Stromal cell of bone marrow (primary cell): ENCODE data around the gene RAD18.

Experiments used
- DNase-seq: peaks from one replicate; pipeline ENCODE4 v3.0.0-alpha.2; 2012; ENCODE audit warnings: low read depth

Gene RAD18

GRCh38 chr3:8864402-8865350 lies 98.6 kb downstream of the RAD18 start:
- no peak for DNase-seq

- no peak for DNase-seq
Observed at GRCh38 chr3:8863891-8864290, 99.4 kb downstream of the RAD18 start.

DNA sequence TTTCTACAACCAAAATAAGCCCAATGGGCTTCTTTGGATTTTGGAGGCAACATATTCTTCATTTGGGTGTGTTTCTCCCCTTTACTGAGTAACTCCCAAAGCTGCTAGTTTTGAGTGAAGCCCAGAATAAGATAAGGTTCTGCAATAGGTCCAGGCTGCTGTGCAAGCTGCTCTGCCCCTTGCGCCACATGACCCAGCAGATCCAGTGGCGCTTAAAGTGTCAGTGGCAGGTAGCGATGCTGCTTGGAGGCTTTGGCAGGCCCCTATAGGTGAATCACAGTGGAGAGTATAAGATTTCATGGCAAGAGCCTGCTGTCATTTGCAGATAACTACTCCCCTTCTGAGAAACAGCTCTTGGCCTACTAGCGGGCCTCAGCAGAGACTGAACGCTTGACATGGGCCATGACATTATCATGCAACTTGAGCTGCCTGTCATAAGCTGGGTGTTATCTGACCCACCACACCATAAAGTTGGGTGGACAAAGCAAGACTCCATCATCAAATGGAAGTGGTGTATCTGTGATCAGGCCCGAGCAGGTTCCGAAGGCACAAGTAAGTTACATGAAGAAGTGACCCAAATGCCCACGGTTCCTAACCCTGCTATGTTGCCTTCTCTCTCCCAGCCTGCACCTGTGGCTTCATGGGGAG lies 105.4 kb downstream of the RAD18 start:
- no peak for DNase-seq

DNA sequence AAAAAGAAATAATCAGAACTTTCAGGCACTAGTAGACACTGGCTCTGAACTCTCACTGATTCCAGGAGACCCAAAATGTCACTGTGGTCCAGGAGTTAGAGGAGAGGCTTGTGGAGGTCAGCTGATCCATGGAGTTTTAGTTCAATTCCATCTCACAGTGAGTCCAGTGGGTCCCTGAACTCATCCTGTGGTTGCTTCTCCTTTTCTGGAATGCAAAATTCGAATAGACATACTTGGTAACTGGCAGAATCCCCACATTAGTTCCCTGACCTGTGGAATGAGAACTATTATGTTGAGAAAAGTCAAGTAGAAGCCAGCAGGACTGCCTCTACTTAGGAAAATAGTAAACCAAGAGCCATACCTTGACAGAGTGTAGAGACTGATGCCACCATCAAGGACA lies 106.6 kb downstream of the RAD18 start:
- DNase-seq = no peak

GRCh38 chr3:8856071-8856470 lies 107.2 kb downstream of the RAD18 start:
- DNase-seq = no peak

DNA sequence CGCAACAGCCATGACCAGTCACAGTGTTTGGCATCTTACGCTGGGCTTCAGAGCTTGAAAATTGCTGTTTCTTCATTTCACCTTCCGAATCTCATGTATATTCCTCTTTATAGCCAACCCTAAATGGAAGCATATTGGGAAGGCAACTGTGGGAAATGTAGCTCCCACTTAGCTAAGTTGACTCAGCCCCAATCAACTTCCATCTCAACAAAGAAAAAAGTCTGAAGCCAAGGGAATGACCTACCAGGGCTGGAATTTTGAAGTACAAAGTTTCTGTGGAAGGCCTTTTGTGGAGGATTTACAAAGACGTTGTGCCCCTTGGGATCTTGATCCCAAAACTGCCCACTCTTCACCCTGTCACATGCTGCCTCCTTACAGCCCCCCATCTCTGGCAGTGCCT lies 108.6 kb downstream of the RAD18 start:
- no peak for DNase-seq

- DNase-seq = no peak
Observed at GRCh38 chr3:8853081-8853480, 110.2 kb downstream of the RAD18 start.

DNA sequence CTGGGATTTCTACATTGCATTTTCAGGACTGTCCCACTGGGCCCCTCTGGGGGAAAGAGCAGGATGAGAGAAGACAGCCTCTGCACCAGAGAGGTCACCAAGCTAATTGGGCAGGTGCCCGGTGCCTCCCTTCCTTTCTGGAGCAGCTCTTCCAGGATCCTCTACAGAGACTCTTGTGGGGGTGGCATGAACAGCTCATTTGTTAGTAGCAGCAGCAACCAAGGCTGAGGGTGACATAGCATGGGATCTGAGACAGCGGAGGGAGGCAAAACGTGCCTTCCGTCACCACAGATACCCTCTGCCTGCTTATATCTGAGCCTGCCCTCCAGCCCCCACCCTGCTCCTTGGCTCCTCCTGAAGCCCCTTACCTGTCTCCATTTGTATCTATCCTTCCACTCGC lies 110.8 kb downstream of the RAD18 start:
- DNase-seq = no peak

DNA sequence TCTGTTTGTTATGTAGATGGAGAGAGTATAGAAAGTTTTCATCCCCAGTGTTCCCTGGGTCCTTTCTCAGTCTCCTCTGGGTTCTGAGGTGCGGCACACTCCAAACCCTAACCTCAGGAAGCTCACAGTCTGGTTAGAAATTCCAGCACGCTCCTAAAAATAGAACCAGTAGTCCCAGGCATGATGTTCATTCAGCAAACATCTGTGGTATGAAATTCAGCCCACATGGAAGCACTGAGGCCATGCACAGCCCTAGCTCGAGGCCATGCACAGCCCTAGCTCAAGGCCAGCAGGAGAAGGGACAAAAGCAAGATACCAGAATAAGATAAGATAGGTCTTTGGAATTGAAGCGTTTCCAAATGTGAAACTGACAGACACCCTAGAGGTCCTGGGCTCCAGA lies 111.6 kb downstream of the RAD18 start:
- peak; percentile 58 for DNase-seq

DNA sequence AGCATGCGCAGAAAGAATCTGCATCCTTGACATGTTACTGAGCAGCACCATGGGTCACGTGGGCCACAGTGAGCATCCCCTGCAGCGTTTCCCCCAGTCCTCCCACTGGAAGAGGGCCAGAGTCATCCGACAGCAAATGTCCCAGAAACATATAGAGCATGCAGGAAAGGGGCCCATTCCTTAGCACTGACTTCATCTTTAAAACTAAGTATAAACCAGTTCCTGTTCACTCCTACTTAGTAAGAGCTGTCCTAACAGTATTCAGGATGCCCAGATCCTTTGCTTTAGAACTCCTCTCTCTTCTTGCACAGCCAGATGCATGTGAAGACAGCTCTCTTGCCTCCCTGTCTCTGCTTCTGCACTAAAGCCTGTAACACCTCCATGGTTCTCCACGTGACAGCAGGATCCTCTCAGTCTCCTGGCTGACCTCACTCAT lies 114.6 kb downstream of the RAD18 start:
- no peak for DNase-seq

DNA sequence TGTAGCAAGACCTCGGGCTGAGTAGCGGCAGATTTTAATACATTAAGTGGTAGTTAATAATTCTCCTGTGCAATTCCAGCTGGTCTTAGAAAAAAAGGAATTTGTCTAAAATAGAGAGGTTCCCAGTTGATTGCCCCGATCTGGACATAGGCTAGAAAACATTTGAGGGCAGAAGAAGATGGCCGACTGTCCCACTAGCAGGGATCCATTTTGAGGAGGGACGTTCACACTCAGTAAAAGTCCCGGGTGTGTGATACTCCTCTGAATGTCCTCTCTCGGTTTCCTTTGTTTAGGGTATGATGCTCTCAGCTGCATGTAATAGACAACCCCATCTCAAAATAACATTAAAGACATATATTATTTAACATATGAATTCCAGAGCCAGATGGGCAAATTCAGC lies 116.0 kb downstream of the RAD18 start:
- DNase-seq = no peak

DNA sequence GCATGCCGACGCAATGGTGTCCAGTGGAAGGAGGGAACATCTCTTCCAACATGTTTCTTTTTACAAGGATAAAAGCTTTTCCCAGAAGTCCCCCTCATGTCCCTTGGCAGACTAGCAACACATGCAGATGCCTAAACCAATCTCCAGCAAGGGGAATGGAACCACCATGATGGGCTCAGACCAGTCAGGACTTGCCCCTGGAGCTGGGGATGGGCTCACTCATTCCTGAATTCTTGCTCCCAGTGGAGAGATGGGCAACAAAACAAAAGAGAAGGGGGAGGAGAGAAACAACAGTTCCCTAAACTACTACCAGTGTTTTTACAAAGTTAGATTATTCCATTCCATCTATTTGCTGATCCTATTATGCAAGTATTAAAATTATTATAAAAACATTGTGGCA lies 117.1 kb downstream of the RAD18 start:
- no peak for DNase-seq

- no peak for DNase-seq
Observed at GRCh38 chr3:8845641-8846040, 117.6 kb downstream of the RAD18 start.

DNA sequence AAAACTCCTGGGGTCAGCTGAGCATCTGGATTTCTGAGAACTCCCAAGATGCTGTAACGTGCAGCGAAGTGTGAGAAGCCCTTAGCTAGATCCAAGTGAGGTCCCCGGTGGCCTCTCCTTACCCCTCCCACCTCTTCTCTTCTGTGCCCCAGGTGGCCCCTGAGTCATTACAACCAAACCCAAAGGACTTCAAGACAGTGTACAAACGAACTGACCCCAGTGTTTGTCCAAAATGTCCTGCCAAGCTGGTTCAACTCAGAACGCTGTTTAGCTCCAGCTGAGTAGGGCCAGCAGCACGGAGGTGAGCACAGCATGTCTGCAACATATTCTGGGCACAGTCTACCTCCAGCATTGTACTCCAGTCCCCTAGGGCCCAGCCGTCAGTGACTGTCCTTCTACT lies 119.9 kb downstream of the RAD18 start:
- no peak for DNase-seq

DNA sequence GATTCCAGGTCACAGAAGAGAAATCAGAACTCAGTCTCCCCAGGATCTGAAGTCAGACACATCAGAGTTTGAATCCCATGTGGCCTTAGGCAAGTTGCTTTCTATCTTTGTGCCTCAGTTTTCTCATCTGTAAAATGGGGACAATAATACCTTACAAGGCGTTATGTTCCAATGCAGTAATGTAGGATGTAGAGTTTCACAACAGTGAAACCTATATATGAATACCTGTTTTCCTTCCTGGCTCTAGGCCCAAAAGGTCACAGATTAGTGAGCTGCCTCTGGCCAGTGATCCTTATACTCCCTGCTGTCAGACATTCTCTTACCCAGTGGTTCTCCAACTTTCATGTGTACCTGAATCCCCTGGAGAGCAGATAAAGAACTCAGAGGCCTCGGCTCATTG lies 121.0 kb downstream of the RAD18 start:
- no peak for DNase-seq

DNA sequence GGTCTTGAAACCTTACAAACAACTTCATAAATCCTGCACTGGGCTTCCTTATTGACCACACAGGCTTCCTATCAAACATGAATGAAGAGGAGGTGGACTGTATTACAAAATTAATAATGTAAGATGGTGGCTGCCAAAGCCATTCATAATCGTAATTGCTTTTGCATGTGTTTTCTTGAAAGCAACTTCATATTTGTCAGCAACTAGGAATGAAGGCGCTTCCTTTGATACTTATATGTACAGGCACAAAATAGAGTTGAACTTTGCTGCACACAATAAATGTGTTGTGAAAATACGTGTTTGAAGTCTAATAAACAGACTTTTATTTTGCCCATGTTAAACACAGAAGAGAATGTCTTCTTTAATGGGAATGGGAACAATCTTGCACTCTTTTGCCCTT lies 121.8 kb downstream of the RAD18 start:
- DNase-seq = no peak

- DNase-seq = no peak
Observed at GRCh38 chr3:8840556-8840955, 122.7 kb downstream of the RAD18 start.

GRCh38 chr3:8839607-8840325 lies 123.5 kb downstream of the RAD18 start:
- DNase-seq = no peak

DNA sequence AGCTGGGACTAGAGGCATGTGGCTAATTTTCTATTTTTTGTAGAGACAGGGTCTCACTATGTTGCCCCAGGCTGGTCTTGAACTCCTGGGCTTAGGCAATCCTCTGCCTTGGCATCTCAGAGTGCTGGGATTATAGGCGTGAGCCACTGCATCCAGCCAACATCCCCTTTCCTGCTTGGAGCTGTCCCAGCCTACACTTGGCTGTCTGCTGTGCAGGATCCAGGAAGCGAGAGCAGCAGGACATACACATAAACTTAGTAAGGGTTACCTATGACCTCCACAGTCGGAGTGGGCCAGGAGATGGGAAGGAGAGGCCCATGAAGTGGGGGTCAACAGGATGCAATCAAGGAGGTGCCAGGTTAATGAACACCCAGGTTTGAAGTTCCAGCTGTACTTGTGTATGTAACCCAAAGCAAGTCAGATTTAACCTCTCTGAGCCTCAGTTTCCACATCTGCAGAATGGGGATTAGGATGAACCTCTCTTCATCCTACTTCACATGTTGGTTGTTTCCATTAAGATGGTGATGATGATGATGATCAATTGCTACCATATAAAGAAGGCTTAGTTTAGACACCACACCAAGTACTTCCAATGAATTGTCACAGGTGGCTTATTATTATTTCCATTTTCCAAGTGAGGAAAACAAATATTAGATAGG lies 124.4 kb downstream of the RAD18 start:
- no peak for DNase-seq

DNA sequence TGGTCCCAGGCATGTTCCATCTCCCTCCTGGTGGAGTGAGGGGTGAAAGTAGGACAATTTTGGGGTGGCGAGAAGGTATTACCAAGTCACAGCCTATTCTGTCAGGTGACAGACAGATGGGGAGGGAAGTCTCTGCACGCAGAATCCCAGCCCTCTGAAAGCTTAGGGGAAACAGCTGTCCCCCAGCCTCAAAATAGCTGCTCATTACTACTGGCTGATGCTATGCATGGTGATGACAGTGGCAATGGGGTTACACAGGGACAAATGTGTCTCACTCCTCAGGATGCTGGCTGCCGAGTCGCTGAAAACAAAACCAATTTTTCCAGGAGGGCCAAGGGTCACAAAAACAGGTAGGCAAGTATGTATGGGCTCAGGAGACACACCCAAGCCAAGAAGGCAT lies 125.0 kb downstream of the RAD18 start:
- no peak for DNase-seq

DNA sequence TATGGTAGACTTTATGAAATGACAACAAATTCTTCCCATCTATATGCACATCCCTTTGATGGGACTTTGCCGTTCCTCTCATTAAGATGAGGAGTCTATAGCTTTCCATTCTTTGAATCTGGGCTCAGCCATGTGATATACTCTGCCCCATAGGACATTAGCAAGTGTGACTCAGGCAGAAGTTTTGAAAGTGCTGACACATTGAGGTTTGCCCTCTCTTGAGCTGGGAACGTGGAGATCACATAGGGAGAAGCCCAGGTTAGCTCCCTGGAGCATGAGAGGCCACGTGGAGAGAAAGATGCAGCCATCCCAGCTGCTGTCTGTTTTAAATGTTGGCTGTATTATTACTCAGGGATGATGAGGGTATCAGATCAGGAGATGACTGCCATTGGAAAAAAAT lies 126.1 kb downstream of the RAD18 start:
- DNase-seq = peak; percentile 76

DNA sequence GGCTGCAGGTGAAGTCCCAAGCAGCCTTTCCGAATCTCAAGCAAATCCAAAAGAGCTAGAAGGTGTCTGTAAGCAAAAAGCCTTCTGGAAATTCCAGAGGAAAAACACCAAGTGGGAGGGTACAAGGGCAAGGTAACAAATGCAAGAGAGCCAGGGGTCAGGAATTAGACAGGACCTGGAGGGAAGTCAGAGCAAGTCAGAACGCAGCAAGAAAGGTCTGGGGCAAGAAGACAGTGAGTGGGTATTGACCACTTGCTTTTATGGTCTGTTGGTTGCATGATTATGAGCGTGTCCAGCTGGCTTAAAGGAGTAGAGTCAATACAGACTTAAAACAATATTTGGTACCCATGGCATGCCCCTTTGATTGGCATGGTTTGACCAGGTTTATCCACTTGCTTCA lies 127.2 kb downstream of the RAD18 start:
- DNase-seq = no peak
